ENCODE measurements around the gene GALNT9.

GALNT9 gene

DNA sequence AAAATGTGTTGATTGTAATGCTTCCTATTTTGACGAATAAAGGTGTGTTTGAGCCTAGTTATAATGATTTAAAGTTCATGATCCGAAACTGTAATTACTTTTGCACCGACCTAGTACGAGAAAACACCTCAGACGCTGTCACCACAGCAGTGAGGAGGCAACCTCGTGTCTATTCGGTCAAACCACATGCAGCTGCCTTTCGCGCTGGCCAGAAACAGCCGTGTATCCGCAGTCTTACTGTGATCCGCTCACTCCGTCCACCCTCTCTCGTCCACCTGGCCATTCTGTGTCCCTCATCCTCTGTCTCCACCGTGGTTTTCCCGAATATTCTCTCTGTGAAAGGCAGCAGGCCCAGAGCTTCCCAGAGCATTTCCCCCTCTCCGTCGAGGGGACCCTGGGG is 118.1 kb downstream of the GALNT9 start:
- no peak for FAIRE-seq

DNA sequence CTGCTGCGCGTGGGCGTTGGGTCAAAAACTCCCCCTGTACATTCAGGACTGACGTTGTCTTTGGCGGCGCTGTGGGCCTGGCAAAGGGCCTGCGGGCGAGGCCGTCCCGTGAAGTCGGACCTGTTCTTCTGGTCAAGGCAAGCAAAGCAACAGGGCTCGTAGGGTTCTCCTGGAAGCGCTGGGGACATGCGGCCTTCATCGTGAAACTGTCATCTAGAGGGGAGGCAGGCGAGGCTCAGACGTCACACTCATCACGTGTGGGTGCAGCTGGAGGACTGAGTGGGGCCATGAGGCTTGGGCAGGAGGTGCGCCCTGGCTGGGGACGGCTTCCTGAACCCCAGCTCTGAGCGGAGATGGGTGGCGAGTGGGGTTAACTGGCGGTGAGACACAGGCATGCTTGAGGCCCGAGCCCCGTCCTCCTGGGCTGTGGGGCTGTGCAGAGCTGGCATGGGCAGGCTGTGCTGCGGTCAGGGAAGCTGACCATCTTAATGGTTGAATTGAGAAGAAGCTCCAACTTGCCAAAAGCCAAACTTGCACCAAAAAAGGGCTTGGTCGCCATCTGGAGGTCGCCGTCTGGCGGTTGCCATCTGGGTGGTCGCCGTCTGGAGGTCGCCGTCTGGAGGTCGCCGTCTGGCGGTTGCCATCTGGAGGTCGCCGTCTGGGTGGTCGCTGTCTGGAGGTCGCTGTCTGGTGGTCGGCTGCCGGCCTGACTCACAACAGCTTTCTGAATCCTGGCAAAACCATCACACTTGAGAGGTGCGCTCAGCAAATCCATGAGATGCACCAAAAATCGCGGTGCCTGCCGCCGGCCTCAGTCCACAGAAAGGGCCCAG is 119.0 kb downstream of the GALNT9 start:
- FAIRE-seq: no peak

DNA sequence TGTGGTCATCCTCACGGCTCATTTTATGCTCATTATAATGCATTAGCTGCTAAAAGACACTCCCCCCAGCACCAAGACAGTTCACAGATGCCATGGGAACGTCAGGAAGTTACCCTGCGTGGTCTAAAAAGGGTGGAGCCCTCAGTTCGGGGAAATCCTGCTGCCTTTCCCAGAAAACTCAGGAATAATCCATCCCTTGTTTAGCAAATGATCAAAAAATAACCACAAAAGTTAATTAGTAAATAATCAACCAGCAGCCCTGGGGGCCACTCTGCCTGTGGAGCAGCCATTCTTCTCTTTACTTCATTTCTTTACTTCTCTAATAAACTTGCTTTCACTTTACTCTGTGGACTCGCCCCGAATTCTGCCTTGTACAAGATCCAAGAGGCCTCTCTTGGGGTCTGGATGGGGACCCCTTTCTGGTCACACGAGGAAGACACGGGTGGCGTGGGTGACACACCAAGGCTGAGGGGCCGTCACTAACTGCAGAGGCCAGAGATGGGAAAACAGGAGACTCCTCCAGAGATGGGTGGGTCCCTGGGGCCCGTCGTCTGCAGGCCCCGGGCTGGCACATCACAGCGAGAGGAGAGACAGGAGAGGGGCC is 119.7 kb downstream of the GALNT9 start:
- no peak for FAIRE-seq

DNA sequence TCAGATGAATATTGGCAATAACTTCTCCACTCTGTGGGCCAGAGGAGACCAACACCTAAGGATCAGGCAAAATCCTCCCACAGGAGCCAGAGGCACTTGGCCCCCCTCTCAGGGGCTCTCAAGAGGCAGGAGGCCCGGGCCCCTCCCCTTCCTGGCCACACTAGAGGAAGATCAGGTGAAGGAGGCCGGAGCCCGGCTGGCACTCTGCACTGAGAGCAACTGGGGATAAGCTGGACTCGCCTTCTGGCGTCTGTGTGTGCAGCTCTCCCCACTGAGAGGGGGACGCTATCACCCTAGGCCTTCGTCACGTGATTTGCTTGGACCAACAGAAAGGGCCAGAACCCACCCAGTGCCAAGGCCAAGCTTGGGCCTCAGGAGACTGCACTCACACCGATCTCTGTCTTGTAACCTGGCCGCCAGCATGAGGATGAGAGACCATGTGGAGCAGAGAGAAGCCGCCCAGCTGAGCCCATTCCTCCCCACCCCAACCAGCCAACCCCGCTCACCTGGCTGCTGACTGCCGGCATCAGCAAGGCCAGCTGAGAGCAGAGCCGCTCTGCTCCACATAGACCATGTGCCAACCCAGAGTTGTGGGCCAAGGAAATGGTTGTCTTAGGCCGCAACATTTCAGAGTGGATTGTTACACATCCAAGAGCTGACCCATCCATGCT is 121.1 kb downstream of the GALNT9 start:
- no peak for FAIRE-seq

DNA sequence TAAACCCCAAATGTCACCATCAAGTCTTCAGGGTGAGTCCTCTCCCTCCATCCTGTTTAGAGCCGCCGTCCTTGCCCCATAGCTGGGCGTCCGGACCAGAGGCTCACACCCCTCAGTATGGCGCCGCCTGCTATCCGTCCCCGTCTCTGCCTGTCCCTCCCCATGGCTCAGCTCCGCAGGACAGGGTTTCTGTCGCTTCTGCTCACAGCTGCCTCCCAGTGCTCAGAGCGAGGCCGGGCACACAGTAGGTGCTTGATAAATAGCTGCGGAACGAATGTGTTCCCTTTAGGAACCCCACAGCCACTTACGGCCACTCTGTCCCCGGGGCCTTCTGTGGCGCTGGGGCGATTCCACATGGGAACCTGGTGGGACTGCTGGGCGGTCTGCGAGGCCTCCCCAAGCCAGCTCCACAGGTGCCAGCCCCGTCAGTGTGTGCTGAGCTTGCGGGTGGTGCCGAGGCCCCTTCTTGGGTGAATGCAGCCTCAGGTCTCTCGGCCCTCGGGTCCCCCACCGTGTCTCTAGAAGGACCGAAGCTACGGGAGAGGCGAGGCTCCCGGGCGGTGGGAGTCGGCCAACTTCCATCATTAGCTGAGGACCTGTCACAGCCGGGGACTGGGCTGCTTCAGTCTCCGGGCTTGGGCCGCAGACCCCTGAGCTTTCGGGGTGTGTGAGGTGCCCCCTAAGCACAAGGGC is 122.2 kb downstream of the GALNT9 start:
- no peak for FAIRE-seq

DNA sequence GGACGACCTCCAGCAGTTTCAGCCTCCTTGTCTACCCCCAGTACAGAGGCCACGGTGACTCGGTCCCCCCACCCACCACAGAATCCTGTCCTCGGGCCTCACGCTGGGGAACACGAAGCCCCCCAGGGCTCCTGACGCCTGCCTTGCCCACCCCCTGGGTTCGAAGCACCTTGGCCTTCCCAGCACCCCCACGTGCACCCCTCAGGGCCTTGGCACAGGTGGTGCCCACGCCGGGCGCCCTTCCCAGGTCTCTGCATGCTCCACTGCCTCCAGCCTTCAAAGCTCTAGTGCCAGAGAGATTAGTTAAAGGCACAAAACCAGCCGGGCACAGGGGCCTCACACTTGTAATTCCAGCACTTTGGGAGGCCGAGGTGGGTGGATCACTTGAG is 123.3 kb downstream of the GALNT9 start:
- FAIRE-seq: no peak

DNA sequence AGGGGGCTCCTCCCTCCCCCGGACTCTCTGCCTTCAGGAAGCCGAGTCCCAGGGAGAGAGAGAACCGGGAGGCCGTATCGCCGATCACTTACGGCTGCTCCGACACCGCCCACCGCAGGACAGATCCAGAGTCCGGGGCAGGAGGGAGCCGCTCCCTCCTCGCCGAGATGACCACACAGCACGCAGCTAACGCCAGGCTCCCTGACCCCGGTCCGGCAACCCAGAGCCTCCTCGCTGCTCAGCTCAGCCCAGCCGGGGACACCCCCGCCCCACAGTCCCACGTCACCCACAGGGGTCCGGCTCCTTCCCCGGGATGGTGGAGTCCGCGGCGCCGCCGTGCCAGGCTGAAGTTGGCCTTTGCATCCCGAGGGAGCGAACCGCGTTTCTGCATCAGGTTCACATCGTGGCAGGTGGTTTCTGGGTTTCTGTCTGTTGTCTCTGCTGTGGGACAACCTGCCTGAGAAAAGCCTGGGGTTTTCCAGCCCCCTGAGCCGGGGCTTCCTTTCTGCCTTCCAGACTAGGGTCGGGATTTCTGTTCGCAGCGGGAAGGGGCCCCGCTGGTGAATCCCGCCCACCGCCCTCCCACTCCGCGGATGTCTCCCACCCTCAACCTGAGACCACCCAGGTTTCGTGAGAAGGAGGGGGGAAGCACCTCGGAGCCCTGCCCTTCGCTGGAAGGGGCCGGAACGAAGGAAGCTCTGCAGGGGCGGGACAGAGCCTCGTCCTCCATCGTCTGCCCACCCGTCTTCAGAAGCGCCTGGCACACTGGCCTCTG is 123.9 kb downstream of the GALNT9 start:
- FAIRE-seq: no peak

DNA sequence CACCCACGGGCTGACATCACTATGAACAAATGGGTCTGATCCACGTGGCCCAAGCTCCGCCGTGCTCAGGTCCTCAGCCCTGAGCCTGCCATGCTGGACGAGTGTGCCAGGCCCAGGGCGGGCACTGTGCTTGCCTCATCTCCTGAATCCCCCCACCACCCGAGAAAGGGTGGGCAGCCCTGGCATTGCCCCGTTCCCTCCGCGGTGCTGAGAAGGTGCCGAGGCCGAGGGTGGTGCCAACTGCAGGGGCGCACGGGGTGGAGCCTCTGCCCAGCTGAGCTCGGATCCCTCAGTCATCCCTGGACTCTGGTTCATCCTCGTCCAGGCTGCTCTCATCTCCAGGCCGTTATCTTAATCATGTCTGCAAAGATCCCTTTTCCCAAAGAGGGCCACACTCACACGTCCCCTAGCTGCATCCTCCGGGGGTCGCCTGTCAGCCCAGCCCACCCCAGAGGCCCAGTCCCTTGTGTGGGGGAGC is 124.6 kb downstream of the GALNT9 start:
- no peak for FAIRE-seq

DNA sequence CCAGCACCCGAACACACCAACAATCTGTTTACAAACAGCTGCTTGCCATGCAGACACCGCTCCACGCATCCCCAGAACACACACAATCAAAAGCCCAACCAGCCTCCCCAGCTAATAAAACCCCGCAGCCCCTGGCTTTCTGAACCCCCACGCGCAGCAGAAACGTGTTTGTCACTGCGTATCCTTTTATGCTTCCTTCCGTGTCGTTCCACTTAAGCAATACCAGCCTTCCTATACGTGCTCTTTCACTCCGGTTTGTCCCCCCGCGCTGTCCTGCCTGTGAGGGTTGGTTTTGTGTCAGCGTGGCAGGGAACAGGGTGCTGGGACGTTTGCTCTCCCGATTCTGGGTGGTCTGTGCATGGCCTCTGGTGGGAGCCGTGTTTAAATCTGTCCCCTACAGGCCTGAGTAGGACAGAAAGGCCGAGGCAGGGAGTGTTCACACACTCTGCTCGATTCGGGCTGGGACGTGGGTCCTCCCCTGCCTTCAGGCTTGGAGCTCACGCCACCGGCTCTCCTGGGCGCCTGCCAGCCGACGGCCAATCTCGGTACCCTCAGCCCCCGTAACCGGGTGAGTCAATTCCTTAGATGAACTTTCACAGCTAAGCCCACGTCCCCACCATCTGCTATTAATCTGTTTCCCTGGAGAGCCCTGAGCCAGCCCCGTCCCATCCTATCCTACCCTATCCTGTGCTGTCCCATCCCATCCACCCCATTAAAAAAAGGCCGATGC is 125.2 kb downstream of the GALNT9 start:
- no peak for FAIRE-seq

DNA sequence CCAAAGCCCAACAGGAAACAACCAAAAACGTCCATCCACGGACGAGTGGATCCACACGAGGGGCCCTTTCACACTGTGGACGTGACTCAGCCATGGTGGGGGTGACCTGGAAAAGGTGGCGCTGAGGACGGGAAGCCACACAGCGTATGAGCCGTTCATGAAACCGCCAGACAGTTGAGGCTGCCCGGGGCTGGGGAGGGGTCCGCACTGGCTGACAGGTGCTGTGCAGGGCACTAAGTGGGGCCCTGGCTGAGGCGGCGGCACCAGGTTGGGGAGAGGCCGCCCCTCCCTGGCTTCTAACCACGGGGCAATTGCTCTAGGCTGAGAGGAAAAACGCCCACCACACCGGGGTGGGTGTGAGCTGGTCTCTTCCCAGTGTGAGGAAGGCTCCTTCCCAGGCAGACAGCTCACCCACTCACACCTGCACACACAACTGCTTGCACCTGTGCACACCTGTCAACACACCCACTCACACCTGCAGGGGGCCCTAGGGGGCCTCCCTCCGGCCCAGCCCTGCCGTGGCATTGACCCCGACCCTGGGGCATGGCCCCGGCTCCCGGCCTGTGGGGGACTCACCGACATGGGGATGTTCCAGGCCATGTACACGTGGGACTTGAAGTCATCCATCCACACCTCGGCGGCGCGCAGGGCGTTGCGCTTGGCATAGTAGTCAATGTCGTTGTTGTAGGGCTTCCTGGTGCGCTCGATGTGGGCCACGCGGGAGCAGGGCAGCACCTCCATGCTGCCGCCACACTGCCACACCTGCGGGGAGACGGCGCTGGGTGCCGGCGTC is 126.3 kb downstream of the GALNT9 start:
- FAIRE-seq: no peak

DNA sequence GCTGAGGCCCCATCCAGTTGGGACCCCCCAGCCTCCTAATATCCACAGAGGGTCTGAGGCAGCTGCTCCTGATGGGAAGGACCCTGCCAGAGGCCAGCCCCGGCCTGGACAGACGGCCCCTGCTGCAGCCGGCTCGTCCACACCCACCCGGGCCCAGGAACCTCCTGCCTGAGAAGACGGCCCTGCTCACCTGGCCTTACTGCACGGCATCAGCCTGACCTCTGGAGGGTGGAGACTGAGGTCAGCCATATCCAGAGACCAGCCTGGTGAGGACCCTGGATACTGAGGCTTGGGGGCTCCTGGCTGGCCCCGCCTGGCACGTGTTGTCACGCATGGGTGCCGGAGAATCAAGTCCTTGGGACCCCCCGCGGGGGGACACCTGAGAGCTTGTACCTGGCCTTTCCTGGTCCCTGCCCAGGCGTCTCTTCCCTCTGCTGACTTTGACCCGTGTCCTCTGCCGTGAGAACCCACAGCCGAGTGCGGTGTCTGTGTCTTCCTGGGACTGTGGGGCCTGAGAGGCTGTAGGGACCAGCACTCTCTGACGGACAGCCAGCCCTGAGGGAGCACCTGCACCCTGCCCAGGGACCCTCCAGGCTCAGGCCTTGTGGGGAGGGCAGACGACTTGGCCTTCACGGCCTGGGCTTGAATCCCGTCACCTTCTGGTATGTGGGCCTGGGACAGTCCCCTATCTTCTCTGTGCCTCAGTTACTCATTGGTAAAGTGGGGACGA is 127.8 kb downstream of the GALNT9 start:
- no peak for FAIRE-seq

DNA sequence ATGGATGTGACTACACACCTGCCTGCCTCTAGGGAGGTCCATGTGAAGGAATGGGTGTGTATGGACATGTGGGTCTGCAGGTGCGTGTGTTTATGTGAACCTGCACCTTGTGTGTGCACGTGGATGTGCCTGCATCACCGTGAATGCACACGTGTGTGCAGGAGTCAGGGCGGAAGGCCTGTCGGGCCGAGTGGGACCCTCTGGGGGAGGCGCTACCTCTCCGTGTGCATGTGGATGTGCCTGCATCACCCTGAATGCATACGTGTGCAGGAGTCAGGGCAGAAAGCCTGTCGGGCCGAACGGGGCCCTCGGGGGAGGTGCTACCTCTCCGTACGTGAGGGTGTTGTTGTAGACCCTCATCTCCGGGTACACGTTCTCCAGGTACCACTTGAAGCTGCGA is 128.6 kb downstream of the GALNT9 start:
- no peak for FAIRE-seq

DNA sequence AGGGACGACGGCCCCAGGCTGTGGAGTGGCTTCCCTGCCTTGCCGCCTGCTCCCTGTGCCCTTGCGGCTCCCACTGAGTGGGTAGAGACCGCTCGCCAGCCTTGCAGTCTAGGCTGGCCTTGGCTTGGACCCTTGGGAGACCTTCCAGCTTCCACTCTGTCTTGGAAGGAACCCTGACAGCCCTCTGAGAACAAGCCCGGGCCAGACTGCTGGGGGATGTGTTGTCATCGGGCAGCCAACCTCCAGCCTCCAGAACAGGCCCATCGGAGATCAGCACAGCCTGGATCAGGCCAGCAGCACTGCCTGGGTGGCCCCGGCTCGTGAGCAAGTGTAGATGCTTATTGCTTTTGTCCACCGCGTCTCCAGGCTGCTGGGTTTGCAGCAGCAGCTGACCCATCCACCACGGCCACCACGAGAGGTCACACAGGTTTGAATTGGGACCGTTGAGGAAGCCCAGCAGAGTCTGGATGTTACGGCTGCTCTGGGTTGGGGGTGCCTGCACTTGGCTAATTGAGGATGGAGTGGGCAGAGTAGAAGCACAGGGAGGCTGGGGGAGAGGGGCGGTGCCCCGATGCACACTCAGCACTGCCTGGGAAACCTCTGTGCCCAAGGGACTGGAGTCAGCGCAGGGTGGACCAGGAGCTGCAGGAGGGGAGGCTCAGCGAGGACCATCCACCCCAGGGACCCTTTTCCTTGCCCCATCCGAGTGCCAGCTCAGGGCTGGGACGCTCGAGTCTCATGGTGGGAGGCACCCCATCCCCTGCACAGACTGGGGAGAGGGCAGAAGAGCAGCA is 129.7 kb downstream of the GALNT9 start:
- FAIRE-seq: no peak

DNA sequence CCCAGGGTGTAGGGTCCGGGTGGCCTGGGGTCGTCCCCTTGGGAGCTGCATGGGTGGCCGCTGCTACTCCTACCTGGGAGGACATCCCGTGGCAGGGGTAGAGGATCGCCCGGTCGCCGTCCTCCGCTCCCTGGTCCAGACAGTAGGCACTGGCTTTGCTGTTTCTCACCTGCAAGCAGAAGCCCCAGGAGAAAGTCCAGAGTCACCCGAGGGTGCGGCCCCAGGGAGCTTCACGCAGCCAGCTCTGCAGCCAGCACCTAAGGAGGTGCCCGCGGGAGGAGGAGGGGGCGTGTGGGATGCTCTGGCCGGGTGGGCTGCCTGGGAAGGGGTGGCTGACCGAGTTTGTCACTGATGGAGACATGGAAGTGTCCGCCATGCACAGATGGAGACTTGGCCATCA is 130.3 kb downstream of the GALNT9 start:
- FAIRE-seq: no peak

DNA sequence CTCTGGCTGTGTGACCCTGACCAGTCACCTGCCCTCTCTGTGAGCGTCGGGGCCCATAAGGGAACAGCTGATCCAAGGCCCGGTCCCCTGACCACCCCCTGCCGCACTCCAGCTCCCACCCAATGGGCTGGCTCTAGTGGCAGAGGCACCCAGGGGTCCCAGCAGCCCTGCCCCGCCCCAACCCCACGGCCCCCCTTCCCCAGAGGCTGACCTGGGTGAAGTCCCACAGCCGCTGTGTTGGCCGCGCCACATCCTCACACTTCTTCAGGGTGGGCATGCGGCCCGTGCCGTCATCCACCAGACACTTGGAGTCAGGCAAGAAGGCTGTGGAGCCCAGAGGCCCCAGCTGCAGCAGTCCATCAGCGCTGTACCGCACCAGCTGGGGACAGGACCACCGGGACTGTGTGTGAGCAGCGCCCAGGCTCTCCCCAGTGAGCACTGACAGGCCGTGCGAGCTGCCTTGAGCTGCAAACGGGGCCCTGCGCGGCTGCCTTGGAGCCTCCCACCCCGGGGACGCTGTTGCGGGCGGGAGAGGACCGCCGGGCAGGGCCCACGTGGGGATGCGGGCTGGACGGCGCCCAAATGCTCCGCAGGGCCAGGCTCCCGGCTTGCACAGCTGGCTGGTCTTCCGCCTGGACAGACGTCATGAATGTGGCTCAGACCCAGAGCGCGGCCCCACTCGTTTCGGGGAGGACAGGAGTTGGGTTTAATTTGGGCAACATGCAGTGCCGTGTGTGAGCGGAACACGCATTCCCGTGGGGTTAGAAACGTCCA is 131.6 kb downstream of the GALNT9 start:
- FAIRE-seq: no peak

DNA sequence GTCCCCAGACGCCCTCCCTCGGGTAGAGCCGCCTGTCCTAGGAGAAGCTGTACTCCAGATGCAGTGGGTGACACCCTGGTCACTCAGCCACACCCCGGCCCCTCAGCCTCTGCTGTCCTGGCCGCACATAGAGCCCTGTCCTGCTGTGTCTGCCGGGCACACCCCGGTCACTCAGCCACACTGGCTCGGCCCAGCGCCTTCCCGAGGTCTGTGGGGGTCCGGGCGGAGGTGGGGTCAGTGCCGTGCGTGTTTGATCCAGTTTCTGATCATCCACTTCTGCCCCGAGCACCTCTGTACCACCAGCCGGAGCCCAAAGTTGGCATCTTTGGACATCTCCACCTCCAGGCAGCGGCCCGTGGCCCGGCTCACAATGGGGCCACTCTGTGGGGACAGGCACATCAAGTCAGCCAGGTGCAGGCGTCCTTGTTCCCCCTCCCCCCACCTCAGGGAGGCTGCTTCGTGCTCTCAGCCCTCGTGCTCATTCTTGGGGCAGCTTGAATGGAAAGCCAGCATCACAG is 132.5 kb downstream of the GALNT9 start:
- FAIRE-seq: no peak

DNA sequence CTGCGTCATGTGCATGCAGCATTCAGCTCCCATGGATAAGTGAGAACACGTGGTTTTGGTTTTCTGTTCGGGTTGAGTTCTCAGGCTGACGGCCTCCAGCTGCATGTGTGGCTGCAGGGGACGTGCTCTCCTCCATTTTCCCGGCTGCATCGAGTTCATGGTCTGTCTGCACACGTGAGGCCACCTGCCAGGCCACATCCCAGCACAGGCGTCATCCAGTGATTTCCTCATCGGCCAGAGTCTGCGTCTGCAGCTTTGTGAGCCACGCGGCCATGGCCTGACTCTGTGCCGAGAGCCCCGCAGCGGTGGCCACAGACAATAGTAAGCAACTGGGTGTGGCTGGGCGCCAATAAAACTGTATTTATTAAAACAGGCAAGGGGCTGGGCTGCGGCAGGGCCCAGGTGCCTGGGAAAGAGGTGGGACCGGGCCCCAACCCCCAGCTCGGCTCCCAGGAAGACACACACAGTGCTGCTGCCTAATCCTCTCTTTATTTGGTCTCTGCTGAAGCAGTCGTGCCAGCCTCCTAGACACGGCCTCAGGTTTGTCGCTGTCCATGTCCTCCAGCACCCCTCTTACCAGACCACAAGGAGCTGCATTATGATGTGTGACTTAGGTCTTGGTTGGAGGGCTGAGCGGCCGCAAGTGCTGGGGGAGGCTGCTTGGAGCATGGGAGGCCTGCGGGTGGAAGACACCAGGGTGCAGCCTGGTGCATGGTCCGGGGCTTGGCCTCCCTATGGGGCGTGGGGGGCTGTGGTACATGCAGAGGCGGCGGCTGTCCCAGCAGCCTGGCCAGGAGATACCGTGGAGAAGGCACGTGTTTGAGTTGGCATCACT is 133.1 kb downstream of the GALNT9 start:
- no peak for FAIRE-seq
